ENCODE measurements around the gene PLPP2.

The PLPP2 gene

GRCh38 chr19:313169-313987 lies 22.2 kb upstream of the PLPP2 start:
- Histone ChIP-seq H3K9me3 (ENCODE audit: low read length) (0 out of 2 replicates have a peak, but pooled peaks cover 4% of the 10 kb centered on the region), H3K4me1 (ENCODE audit: insufficient read depth, low read length, severe bottlenecking) (peaks cover 6% of the 10 kb centered on the region), H4K20me1 (ENCODE audit: insufficient read depth, low read length) (no peaks in the 10 kb centered on the region), H2AFZ (ENCODE audit: low read length) (no peak overlapping the region), H3K9me2 (ENCODE audit: low read depth, low read length) (no peaks in the 10 kb centered on the region), H3K4me2 (ENCODE audit: low read length) (no peak overlapping the region), H3K4me3 (ENCODE audit: low read depth, low read length, poor library complexity, severe bottlenecking) (no peak overlapping the region), H3K9ac (ENCODE audit: low read length) (no peak overlapping the region), H3K27me3 (ENCODE audit: insufficient read depth, low read length) (no peaks in the 10 kb centered on the region), H3F3A (ENCODE audit: insufficient read depth, low read length) (no peaks in the 10 kb centered on the region), H3K36me3 (ENCODE audit: insufficient read depth, low read length) (peaks cover 8% of the 10 kb centered on the region), H3K79me2 (ENCODE audit: insufficient read depth, low read length) (no peaks in the 10 kb centered on the region), H3K27ac (ENCODE audit: low read depth, low read length, poor library complexity, severe bottlenecking) (no peak overlapping the region)
- TF ChIP-seq CTCF (IDR thresholded peaks at IDR 0.05; ENCODE audit: low read length) (no peak), EZH2 (IDR thresholded peaks at IDR 0.05; ENCODE audit: borderline replicate concordance, low read length) (no peak)

GRCh38 chr19:311813-312261 lies 20.6 kb upstream of the PLPP2 start:
- Histone ChIP-seq H3K9me2 (ENCODE audit: low read depth, low read length) (no peaks in the 10 kb centered on the region), H3K79me2 (ENCODE audit: insufficient read depth, low read length) (no peaks in the 10 kb centered on the region), H3K4me2 (ENCODE audit: low read length) (no peak overlapping the region), H3K9ac (ENCODE audit: low read length) (no peak overlapping the region), H3K9me3 (ENCODE audit: low read length) (no peaks in the 10 kb centered on the region), H3F3A (ENCODE audit: insufficient read depth, low read length) (no peaks in the 10 kb centered on the region), H3K27ac (ENCODE audit: low read depth, low read length, poor library complexity, severe bottlenecking) (no peak overlapping the region), H2AFZ (ENCODE audit: low read length) (no peak overlapping the region), H3K36me3 (ENCODE audit: insufficient read depth, low read length) (no peaks in the 10 kb centered on the region), H3K4me1 (ENCODE audit: insufficient read depth, low read length, severe bottlenecking) (peaks cover 6% of the 10 kb centered on the region), H4K20me1 (ENCODE audit: insufficient read depth, low read length) (no peaks in the 10 kb centered on the region), H3K27me3 (ENCODE audit: insufficient read depth, low read length) (no peaks in the 10 kb centered on the region), H3K4me3 (ENCODE audit: low read depth, low read length, poor library complexity, severe bottlenecking) (no peak overlapping the region)
- TF ChIP-seq EZH2 (IDR thresholded peaks at IDR 0.05; ENCODE audit: borderline replicate concordance, low read length) (no peak), CTCF (IDR thresholded peaks at IDR 0.05; ENCODE audit: low read length) (no peak)

- Histone ChIP-seq H3F3A (ENCODE audit: insufficient read depth, low read length) (no peaks in the 10 kb centered on the region), H3K27me3 (ENCODE audit: insufficient read depth, low read length) (no peaks in the 10 kb centered on the region), H3K4me1 (ENCODE audit: insufficient read depth, low read length, severe bottlenecking) (peaks cover 6% of the 10 kb centered on the region), H4K20me1 (ENCODE audit: insufficient read depth, low read length) (no peaks in the 10 kb centered on the region), H2AFZ (ENCODE audit: low read length) (no peak overlapping the region), H3K4me2 (ENCODE audit: low read length) (no peak overlapping the region), H3K9me3 (ENCODE audit: low read length) (no peaks in the 10 kb centered on the region), H3K4me3 (ENCODE audit: low read depth, low read length, poor library complexity, severe bottlenecking) (no peak overlapping the region), H3K27ac (ENCODE audit: low read depth, low read length, poor library complexity, severe bottlenecking) (no peak overlapping the region), H3K9ac (ENCODE audit: low read length) (no peak overlapping the region), H3K36me3 (ENCODE audit: insufficient read depth, low read length) (no peaks in the 10 kb centered on the region), H3K79me2 (ENCODE audit: insufficient read depth, low read length) (no peaks in the 10 kb centered on the region), H3K9me2 (ENCODE audit: low read depth, low read length) (no peaks in the 10 kb centered on the region)
- TF ChIP-seq EZH2 (IDR thresholded peaks at IDR 0.05; ENCODE audit: borderline replicate concordance, low read length) (no peak), CTCF (IDR thresholded peaks at IDR 0.05; ENCODE audit: low read length) (no peak)
Measured at GRCh38 chr19:310781-311496, 19.7 kb upstream of the PLPP2 start.

Measured in OCI-LY1 (cell line).